Activated CD8-positive, alpha-beta memory T cell treated with anti-CD3 and anti-CD28 coated beads for 36 hours (primary cell): Measurements from ENCODE around the gene MEGF9. TPM values are rescaled to one million over a fixed set of nuclear protein-coding genes. Genes with fewer than 3 reads are reported as not detected.

Experiments
- CTCF ChIA-PET: fragments of 350-600 bp; sonication (Branson Sonifier 250); formaldehyde crosslinking; loops from one replicate; lab custom pipeline; 2021; ENCODE audit warnings: antibody characterized with exemption; lab: Charles Lee
- POLR2A ChIA-PET: fragments of 350-600 bp; sonication (Branson Sonifier 250); formaldehyde crosslinking; loops from one replicate; lab custom pipeline; 2021; ENCODE audit warnings: antibody characterized with exemption; lab: Charles Lee
- total RNA-seq, 2 experiments: library from RNA; stranded (reverse); gene quantifications; one replicate each; pipeline ENCODE4 v1.2.3, GENCODE V29; 2021

Gene MEGF9
- total RNA-seq, 2 experiments from 2014 or later = 5.6 to 5.7 TPM

DNA sequence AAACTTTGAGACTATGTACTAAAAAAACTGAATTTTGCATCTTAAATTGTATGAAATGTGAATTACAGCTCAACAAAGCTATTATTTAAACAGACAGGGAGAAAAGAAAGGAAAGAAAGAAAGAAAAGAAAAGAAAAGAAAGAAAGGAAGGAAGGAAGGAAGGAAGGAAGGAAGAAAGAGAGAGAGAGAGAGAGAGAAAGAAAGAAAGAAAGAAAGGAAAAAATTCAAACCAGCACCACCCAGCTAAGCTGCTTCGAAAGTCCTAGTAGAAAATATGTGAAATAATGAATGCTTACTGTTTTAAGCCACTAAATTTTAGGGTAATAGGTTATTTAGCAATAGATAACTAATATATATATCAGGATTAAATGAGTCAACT lies 102.6 kb downstream of the MEGF9 start:
- ChIA-PET POLR2A (no interaction called here), CTCF (interaction anchor here (0.6 kb wide), 1 partner anchor 666 kb away, joined by 4 read pairs; no protein-coding TSS in a partner anchor)

DNA sequence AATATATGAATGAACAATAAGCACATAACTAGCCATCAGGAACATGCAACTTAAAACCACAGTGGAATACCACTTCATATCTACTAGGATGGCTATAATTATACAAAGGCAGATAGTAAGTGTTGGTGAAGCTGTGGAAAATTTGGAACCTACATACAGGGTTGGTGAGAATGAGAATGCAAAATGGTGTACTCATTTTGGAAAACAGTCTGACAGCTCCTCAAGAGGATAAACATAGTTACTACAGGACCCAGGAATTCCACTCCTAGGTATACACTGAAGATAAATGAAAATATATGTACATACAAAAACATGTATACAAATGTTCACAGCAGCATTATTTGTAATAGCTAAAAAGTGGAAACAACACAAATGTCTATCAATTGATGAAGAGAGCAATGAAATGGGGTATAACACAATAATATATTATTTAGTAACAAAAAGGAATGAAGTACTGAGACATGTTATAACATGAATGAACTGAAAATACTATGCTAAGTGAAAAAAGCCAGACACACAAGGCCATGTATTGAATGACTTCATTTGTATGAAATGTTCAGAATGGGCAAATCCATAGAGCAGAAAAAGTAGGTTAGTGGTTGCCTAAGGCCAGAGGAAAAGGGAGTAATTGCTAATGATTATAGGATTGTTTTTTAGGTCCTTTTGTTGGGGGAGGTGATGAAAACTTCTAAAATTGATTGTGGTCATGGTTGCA lies 103.1 kb downstream of the MEGF9 start:
- CTCF ChIA-PET = interaction anchor here (0.6 kb wide), 1 partner anchor 666 kb away, joined by 4 read pairs; no protein-coding TSS in a partner anchor
- POLR2A ChIA-PET = no interaction called here

DNA sequence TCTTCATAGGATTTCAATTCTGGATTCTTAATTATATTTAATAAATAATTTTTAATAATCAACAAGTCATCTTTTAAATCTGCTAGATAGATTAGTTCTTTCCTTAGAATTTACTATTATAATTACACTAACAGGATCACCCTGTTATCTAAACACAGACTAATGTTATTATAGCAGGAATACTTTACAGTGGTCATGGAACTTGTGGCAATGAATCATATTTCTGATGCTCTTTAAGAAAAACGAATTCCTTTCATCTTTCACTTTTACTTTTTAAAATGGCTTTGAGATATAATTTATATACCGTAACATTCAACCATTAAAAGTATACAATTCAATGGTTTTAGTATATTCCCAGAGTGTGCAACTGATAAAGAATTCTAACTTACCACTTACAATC lies 104.6 kb downstream of the MEGF9 start:
- ChIA-PET POLR2A (no interaction called here), CTCF (no interaction called here)

DNA sequence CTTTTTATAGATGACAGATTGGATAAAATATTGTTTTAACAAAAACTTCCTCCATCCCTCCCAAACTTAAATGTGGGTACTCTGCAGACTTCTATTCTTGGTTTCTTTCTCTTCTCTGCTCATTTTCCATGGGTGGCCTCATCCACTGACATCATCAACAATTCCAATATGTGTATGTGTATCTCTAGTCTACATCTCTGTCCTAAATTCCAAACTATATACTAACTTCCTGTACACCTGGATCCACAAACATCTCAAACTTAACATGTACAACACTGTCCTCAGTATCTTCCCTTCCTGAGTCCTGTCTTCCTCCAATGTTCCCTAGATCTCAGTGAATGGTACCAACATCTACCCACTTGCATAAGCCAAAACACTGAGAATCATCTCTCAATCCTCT lies 105.8 kb downstream of the MEGF9 start:
- POLR2A ChIA-PET = no interaction called here

DNA sequence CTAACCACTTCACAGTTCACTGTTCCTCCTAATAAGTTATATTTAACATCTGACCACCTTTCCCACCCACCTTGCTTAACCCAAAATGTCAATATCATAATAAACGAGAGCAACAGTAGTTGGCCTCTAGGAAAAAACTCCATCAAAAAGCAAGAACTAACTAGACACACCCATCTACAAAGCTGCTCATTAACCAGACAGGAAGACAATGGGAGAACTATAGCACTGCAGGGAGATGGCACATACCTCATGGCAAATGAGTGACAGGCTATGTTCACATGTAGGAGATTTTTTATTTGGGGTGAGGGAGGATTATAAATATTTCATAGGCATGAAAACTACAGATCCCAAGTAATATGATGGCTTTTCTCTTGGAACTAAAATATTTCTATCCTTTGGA lies 110.7 kb downstream of the MEGF9 start:
- ChIA-PET CTCF (no interaction called here), POLR2A (no interaction called here)

More for the DNA sequence above, 105.8 kb downstream of the MEGF9 start:
- CTCF ChIA-PET = no interaction called here

DNA sequence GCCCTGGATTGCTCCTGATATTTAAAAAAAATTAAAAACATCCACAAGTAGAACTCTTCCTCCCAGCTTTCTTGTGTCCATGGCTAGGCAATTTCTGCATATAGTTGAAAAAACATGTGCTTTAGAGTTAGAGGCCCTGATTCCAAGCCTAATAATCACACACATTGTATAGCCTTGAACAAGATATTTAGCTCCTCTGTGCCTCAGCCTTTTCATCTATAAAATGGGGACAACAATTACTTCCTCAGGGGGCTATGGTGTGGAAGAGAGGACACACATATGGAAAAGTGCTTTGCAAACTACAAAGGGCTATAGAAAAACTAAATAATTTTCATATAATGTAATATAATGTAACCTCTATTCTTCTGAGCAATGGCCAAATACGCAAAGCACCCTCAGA lies 111.3 kb downstream of the MEGF9 start:
- ChIA-PET POLR2A (no interaction called here), CTCF (no interaction called here)

DNA sequence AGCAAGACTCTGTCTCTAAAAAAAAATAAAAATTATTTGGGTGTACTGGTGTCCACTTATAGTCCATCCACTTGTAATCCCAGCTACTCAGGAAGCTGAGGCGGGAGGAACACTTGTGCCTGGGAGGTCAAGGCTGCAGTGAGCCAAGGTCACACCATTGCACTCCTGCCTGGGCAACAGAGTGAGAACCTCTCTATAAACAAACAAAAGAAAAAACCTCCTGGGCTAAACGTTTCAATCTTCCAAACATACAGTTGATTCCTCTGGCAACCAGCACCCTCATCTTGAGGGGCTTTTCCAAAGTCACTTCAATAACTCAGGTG lies 120.4 kb downstream of the MEGF9 start:
- ChIA-PET CTCF (interaction anchor here (1.1 kb wide), 1 partner anchor 8 kb away, joined by 3 read pairs; no protein-coding TSS in a partner anchor), POLR2A (no interaction called here)

DNA sequence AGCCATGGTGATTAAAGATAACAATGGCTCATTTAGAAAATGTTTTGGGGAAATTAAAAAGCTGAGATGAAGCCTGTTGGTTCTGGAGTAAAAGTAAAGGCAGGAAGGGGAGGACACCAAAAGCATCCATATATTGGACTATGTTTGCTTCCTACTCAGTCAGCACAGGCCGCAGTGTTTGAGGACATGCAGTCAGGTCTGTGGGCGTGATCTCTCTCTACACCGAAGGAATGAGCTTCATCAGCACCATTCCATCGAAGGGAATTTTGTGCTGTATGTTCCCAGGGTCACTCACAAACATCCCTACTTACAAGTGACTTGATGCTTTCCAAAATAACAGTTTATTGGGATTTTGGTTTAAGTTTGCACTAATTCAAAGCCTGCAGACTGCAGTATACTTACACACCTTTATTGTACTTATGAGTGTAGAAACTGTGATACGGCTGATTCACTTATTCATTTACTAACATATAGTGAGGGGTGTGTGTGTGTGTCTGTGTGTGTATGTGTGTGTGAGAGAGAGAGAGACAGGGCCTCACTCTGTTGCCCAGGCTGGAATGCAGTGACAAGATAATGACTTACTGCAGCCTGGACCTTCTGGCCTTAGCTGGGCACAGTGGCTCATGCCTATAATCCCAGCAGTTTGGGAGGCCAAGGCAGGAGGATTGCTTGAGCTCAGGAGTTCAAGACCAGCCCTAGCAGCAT lies 120.9 kb downstream of the MEGF9 start:
- POLR2A ChIA-PET = no interaction called here
- CTCF ChIA-PET = no interaction called here

DNA sequence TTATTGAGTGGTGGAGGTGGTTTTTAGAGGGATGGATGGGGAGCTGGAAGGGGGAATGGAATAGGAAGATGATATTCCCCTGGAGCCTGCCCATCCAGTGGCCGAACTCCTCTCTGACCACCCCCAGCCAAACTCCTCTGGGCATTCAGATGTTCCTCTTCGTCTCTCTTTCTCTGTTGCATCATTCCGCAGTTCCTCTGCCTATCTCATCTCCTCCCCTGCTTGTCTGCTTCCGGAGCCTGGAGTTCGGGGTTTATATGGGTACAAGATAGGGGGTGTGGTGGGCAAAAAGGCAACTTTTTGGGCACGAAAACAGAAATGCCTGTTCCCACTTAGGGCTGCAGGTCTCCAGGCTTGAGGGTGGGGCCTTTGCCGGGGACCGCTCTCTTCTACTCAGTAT lies 122.1 kb downstream of the MEGF9 start:
- ChIA-PET CTCF (no interaction called here), POLR2A (no interaction called here)

DNA sequence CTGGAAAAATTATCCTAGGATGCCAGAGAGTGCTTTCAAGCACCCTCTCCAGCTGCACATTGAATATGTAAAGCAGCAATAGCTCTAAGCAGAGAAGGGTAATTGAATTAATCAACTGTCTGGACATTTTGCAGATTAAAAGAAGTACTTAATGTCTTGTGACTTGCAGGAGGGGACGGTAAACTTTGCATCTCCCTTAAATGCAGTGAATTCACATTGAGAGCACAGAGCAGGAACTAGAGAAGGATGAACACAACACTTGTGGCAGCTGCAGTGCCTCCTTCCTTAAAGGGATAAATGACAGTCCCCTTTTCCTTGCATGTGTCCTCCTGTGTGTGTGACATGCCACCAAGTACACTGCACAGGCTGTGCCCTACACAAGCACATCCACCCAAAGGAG lies 126.9 kb downstream of the MEGF9 start:
- CTCF ChIA-PET = no interaction called here
- POLR2A ChIA-PET = no interaction called here

DNA sequence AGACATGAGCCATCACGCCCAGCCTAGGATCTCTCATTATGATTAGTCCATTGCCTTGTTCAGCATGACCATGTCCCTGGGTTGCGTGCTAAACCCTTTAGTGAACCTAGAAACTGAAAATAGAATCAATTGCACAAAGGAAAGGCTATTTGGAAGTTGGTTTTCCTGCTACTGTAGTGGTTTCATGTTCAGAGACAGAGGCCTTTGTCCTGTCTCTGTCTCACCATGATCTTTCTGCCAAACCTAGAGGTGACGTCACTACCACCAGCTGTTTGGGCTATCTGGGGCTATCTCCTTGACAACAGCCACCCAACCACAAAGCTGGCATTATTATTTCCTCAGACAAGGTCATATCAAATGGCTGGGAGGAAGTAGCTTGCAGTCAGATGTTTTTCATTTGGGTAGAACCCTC lies 130.3 kb downstream of the MEGF9 start:
- POLR2A ChIA-PET = no interaction called here
- CTCF ChIA-PET = no interaction called here

DNA sequence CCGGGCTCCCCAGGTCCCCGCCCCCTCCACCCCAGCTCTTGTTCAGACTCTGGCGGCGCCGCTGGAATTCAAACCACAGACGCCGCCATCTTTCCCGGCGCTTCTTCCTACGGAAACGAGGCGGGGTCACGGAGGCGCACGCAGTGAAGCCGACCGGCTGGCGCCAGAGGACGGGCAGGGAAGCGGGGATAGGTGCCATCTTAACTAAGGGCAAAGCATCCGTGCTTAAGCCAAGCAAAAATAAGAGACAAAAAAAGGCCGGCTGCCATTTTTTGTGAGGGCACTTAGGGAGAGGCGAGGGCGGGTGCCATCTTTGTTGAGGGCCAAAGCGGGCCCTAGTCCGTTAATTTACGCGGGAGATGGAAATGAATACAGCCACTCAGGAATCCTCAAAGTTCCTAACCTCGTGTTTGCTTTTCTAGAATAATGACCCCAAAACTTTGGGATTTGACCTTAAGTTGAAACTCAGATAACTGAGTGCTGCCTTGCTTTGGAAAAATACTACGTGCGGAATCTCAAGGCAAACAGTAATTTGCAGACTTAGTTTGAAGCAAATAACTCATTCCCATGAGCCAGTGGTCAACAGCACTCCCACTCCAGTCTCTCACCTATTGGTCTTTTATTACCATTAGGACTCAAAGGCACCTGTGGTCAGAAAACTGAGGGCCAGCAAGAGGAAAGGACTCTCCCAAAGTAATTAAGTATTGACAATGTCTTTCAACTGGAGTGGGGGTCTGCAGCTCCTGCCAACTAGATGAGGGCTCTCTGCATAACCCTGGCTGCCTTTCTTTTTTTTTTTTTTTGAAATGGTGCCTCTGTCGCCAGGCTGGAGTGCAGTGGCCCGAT lies 134.0 kb downstream of the MEGF9 start, which contains the start of gene CDK5RAP2:
CDK5RAP2 (minus strand) TSS at position 117 of the 846 bp plus-strand sequence. CDS start 189 bp downstream, outside the sequence.
- CTCF ChIA-PET = no interaction called here
- POLR2A ChIA-PET = no interaction called here

DNA sequence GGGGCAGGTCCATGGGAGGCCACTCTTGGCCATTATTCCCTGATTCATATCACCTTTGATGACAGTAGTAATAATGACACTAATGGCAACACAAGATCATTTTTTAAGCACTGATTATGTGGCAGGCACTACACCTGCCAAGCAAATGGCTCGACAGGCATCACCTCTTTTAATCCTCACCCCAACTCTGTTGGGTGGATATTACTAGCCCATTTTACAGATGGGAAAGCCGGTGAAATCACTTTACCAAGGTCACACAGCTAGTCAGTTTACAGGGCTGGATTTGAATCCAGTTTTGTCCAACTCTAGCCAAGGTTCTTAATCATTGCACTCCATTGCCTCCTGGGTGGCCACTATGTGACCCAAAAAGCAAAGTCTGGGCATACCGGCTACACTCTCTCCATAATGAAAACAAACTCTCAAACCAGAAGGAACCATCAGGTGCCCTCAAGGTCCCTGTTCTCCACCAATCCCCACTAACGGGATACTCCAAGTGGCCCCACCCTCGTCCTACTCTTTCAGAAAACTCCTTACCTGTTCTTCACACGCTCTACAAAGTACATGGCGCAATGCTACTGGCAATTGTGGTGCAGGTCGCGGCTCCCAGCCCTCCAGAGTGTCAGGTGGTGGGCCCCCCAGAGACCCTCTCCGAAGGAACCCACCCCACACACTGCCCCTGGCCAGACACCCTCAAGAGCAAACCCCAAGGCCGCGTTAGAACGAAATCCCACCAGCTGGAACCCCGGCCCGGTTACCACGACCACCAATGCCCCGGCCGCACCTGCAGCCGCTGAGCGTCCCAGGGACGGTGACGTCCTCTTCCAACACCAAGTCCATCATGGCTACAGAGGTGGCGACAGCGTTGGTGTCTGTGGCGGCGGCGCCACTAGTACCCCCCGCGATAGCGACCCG lies 134.9 kb downstream of the MEGF9 start:
- ChIA-PET CTCF (no interaction called here), POLR2A (no interaction called here)

DNA sequence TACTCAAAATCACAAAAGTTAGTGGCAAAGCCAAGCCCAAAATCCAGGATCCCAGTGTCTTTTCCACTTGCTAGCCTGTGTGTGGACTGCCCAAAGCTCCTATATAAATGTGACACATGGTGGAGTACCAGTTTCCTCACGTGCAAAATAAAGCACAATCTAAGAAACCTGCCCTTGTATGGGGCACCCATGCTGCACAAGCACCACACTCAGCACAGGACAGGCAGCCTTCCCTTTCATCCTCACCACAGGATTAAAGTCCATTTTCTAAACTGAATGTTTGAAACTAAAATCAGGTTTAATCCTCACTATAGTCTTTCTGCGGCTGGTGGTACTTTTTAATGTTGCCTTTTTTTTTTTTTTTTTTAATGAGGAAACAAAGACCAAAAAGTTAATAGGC lies 139.8 kb downstream of the MEGF9 start:
- ChIA-PET CTCF (no interaction called here), POLR2A (interaction anchor here (0.5 kb wide), 1 partner anchor 324 kb away, joined by 6 read pairs; no protein-coding TSS in a partner anchor)

DNA sequence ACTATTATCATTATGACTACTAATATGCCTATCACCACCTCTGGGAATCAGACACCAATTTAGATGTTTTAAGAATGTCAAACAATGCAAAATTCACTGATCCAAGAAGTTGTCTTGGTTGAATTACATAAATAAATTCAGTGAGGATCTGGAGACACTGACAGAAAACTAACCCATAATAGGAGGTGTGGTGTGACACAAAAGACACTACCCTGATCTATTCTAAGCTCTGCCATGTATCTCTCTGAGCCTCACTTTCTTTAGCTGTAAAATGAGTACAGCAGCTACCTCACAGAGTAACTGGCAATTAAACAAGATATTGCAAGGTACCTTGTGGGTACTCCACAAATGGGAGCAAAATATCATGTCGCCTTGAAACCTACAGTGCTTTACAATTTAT lies 141.8 kb downstream of the MEGF9 start:
- POLR2A ChIA-PET = no interaction called here
- CTCF ChIA-PET = no interaction called here

DNA sequence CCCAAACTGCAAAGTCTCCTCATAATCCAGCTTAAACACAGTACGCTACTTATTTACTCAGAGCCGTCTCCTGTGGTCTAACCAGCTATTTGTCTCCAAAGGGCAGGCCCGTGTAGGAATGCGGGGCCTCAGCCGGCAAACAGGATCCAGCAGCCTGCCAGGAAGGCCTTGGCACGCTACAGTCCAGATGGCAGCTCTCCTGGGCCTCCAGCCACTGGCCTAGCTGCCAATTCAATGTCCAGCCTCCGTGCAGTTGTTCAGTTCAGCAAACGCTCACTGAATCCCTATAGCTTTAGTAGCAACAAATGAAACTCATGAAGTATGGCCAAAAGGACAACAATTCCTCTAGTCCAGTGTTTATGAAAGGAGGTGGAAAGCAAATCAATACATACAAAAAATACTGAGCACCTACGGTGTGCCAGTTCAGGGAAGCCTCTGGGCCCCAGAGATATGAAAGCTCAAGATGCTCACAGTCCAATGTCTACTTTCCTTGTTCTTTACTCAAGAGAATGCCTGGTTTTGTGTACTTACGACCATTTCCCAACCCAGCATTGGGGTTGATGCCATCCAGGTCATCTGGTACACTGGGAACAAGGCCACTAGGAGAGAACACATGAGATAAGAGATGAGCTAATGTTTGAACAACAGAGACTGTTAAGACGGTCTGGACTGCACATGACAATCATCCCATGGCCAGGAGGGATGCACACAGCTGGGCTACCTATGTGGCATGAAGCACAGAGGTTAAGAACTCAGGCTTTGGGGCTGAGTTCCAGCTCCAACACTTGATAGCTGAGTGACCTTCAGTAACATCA lies 142.6 kb downstream of the MEGF9 start:
- ChIA-PET POLR2A (no interaction called here), CTCF (no interaction called here)

DNA sequence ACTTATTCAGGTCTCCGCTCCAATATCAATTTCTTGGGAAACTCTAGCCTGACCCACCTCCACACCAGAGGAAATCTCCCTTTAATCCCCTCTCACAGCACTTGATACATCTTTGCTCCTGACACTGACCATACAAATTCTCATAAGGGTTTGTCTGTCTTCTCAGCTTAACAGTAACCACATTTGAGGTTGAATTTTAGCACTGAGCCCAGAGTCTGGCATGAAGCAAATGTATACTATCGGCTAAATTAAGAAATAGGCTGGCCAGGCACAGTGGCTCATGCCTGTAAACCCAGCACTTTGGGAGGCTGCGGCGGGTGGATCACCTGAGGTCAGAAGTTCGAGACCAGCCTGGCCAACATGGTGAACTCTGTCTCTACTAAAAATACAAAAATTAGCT lies 144.0 kb downstream of the MEGF9 start:
- ChIA-PET CTCF (no interaction called here), POLR2A (no interaction called here)

DNA sequence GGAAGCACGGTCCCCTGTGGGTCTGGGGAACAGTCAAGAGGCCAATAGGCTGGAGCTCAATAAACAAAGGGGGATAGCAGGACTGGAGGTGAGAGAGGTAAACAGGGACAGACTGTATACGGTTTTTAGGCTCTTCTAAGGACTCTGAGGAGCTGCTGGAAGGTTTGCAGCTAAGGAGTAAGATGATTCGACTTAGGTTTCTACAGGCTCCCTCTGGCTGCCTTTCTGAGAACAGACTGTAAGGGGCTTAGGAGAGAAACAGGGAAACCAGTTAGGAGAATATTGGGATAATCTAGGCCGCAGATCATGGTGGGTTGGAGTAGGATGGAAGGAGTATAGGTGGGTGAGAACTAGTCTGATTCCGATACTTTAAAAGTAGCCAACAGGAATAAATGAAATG lies 144.7 kb downstream of the MEGF9 start:
- ChIA-PET CTCF (no interaction called here), POLR2A (no interaction called here)
